Measurements from ENCODE around the gene FBXW12. TPM values are rescaled to one million over a fixed set of nuclear protein-coding genes. Genes with fewer than 3 reads are reported as not detected.

The FBXW12 gene
- total and polyA plus RNA-seq, 2 experiments from 2014 or later, result 0.39 to 0.51 TPM

DNA sequence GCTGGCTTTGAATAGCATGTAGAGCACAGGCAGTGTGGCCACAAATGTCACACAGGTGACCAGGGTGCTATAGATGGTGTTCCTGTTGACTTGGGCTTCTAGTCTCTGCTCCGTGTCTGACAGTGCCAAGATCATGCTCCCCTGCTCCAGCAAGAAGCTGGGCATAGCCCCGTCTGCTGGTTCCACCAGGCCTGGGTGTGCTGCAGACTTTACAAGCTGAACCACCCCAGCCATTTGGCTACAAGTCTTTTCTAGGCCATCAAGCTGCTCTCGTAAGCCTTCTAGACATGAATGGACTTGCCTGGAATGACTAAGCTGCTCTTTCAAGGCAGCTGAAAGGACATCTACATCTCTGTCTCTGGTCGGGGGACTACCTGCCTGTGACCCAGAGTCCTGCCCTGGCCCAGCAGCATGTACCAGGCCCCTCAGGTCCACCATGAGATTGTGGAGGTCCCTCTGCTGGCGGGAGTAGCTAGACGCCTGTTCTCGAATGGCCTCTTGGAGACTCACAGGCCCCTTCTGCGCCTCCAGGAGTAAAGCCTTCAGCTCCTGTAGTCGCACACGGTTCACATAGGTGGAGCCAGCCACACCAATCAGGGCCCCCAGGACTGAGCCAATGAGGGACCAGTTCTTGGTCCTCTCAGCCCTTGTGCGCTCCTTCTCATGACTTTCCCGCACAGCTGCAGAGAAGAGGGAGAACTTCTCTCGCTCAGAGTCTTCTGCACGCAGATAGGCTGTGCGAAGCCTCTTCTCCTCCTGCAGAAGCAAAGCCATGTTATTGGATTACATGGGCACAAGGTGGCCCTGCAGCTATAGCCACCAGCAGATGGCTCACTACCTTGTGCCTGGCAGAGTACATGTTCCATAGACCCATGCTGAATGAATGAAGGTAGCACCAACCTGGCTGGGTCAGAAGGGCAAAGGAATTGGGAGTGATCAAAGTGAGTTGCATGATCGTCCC lies 60.7 kb downstream of the FBXW12 start:
- TF ChIP-seq, protein P1, sequence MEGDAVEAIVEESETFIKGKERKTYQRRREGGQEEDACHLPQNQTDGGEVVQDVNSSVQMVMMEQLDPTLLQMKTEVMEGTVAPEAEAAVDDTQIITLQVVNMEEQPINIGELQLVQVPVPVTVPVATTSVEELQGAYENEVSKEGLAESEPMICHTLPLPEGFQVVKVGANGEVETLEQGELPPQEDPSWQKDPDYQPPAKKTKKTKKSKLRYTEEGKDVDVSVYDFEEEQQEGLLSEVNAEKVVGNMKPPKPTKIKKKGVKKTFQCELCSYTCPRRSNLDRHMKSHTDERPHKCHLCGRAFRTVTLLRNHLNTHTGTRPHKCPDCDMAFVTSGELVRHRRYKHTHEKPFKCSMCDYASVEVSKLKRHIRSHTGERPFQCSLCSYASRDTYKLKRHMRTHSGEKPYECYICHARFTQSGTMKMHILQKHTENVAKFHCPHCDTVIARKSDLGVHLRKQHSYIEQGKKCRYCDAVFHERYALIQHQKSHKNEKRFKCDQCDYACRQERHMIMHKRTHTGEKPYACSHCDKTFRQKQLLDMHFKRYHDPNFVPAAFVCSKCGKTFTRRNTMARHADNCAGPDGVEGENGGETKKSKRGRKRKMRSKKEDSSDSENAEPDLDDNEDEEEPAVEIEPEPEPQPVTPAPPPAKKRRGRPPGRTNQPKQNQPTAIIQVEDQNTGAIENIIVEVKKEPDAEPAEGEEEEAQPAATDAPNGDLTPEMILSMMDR (IDR thresholded peaks at IDR 0.05; ENCODE audit: low read depth, low read length), result no peak
- peaks cover 3% of the 10 kb centered on the region for H3K4me1 ChIP-seq (ENCODE audit: low read depth)
- H3K36me3 ChIP-seq, result no peaks in the 10 kb centered on the region
- no peak overlapping the region for H3K27ac ChIP-seq
- H3K4me3 ChIP-seq, result no peak overlapping the region
- no peak for DNase-seq (ENCODE audit: low read depth in 1 of 2, low spot score in 1 of 2)
- H3K9me3 ChIP-seq (ENCODE audit: low read depth), result no peaks in the 10 kb centered on the region
- no peaks in the 10 kb centered on the region for H3K27me3 ChIP-seq

DNA sequence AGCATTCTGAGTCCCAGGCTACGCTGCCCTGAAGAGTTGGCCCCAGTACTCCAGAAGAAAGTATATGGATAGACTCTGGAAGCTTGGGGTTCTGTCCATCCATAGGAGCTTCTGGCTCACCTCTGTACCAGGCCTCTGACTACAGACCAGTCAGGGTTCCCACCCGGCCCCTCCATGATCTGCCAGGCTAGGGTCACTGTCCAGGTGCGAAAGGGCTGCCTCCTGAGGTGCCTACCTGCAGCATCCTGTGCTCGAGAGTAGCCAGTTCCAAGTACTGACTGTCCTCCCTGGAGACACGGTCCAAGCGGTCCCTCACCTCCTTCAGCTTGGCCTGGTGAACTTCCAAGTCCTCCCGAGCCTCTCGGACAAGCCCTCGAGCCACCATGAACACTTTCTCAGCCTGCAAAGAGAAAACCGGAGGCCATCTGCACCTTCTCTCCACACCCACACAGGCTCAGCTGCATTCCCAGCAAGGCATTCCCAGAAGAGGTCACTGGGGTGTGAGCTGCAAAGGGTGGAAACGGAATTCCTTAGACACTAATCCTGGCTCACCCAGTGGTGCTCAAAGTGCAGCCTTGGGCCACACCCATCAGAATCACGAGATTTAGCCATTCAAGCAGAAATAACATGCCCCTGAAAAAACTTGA lies 61.6 kb downstream of the FBXW12 start:
- DNase-seq (ENCODE audit: low read depth in 1 of 2, low spot score in 1 of 2), result peak in 1 of 2 donors; percentile 36
- H3K27ac ChIP-seq, result no peak overlapping the region
- peaks cover 3% of the 10 kb centered on the region for H3K4me1 ChIP-seq (ENCODE audit: low read depth)
- H3K9me3 ChIP-seq (ENCODE audit: low read depth), result no peaks in the 10 kb centered on the region
- no peaks in the 10 kb centered on the region for H3K36me3 ChIP-seq
- no peak overlapping the region for H3K4me3 ChIP-seq
- TF ChIP-seq, protein P1 (IDR thresholded peaks at IDR 0.05; ENCODE audit: low read depth, low read length), result no peak
- H3K27me3 ChIP-seq, result no peaks in the 10 kb centered on the region

DNA sequence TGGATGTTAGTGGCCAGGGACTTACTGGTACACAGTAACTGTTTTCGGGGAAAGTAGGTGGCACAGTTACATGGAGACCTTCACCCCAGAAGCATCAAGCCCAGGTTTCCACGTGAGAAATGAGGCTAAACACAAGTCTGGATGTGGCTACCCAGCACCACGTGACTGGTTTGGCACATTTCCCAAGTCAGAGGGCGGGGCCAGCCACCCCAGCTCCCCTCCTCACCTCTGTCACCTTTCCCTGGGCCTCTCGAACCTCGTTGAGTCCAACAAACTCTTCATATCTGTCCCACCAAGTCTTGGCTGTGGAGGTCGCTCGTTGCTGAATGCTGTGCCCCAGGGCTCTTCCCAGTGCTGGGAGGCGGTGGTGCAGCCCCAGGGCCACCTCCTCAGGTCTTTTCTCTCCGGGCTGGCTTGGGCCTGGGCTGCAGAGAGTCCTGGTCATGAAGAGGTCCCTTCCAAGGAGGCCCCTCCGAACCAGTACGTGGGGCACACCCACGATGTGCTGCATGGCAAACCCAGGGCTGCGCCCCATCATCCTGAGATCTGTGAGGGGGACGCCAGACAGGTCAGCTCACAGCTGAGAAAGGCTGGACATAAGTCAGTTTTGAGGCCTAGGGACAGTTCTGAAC lies 62.7 kb downstream of the FBXW12 start:
- H3K4me3 ChIP-seq, result no peak overlapping the region
- H3K27me3 ChIP-seq, result no peaks in the 10 kb centered on the region
- no peaks in the 10 kb centered on the region for H3K36me3 ChIP-seq
- H3K27ac ChIP-seq, result no peak overlapping the region
- TF ChIP-seq, protein P1 (IDR thresholded peaks at IDR 0.05; ENCODE audit: low read depth, low read length), result no peak
- no peak for DNase-seq (ENCODE audit: low read depth in 1 of 2, low spot score in 1 of 2)
- peaks cover 3% of the 10 kb centered on the region for H3K4me1 ChIP-seq (ENCODE audit: low read depth)
- H3K9me3 ChIP-seq (ENCODE audit: low read depth), result no peaks in the 10 kb centered on the region

DNA sequence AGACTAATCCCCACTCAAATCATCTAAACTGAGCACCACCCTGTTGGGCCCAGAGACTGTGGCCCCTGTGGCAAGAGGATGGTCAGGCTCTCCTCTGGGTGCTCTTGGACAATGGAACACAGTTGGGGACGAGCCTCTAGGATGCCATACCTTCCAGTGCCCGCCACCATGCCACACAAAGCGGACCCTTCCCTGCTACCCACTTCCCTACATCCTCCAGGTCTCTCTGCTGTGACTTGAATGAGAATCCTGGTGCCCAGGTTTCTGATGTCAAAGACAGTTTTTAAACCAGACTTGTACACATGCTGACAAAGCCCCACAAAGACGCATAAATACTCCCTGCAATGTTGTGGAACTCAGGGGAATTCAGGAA lies 63.2 kb downstream of the FBXW12 start:
- no peaks in the 10 kb centered on the region for H3K27me3 ChIP-seq
- TF ChIP-seq, protein P1 (IDR thresholded peaks at IDR 0.05; ENCODE audit: low read depth, low read length), result no peak
- H3K36me3 ChIP-seq, result no peaks in the 10 kb centered on the region
- H3K4me3 ChIP-seq, result no peak overlapping the region
- DNase-seq (ENCODE audit: low read depth in 1 of 2, low spot score in 1 of 2), result no peak
- H3K4me1 ChIP-seq (ENCODE audit: low read depth), result peaks cover under 1% of the 10 kb centered on the region
- no peaks in the 10 kb centered on the region for H3K9me3 ChIP-seq (ENCODE audit: low read depth)
- no peak overlapping the region for H3K27ac ChIP-seq

DNA sequence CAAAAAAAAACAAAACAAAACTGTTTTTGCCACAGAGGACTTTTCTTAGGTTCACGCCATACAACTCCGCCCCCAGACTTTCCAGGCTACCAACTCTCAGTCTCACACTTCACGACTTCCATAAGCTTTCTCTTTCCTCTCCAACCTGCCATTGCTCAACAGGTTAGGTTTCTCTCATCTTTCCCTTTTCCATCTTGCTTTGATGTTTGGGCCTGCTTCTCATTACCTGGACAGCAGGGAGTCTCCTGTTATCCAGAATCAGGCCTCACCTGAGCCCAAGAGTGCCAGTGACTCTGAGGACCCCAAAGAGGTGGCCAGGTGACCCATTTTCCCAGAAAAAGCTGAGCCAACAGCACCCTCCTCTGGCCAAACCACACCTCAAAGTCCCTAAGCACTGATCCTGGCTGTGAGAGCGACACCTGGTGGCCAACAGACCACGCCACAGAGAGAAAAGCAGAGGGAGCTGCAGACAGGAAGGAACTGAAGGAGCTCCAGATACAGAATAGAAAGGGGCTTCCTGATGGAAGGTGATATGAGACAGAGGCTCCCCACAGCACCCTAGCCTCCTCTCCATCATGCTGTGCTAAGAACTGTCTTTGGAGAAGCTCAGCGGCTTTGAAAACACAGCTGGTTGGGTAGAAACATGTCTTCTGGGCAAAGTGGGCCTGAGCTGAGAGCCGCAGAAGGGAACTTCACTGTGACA lies 63.9 kb downstream of the FBXW12 start:
- no peaks in the 10 kb centered on the region for H3K9me3 ChIP-seq (ENCODE audit: low read depth)
- H3K27me3 ChIP-seq, result no peaks in the 10 kb centered on the region
- TF ChIP-seq, protein P1 (IDR thresholded peaks at IDR 0.05; ENCODE audit: low read depth, low read length), result peak; percentile 100
- H3K36me3 ChIP-seq, result no peaks in the 10 kb centered on the region
- H3K4me3 ChIP-seq, result no peak overlapping the region
- H3K27ac ChIP-seq, result no peak overlapping the region
- peak; percentile 88 for DNase-seq (ENCODE audit: low read depth in 1 of 2, low spot score in 1 of 2)
- H3K4me1 ChIP-seq (ENCODE audit: low read depth), result peaks cover 2% of the 10 kb centered on the region

Measured in cardiac muscle cell (in vitro differentiated cells and primary cell).